ENCODE measurements around the gene PTRHD1. TPM values are rescaled to one million over a fixed set of nuclear protein-coding genes. Genes with fewer than 3 reads are reported as not detected.

The PTRHD1 gene
- total and polyA plus RNA-seq, 2 of the 8 experiments (the other 6 are each of a cell fraction or from before 2014, with no cell fraction given), result 46.2 to 91.9 TPM

DNA sequence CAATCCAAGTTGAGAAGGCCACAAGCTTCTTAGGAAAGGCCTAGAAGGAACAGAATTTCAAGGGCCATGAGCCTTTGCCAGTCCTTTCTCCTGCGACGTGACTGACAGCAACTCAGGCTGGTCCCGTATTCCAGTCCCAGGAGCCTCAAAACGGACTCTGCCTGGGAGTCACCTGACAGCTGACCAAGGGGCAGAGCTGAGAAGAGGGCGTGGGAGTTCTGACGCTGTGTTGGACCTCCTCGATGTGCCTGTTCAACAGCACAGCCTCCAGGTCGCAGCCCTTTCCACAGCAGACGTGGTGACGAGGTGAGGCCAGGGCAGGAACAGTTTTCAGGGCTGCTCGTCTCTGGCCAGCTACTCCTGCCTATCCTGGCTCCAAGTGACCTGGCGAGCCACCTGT lies 37.6 kb upstream of the PTRHD1 start:
- Histone ChIP-seq H4K91ac (replicated peaks; ENCODE audit: insufficient read length, low read length) (no peak overlapping the region), H3K4me2 (ENCODE audit: insufficient read depth in 1 of 2, low read depth in 2 of 2, low read length in 2 of 2) (no peak overlapping the region), H3K79me2 (ENCODE audit: control insufficient read depth in 1 of 2, insufficient read depth in 2 of 2, low read length in 2 of 2) (no peaks in the 10 kb centered on the region), H3K4me1 (replicated peaks in 1 of 4; ENCODE audit: control insufficient read depth in 3 of 4, insufficient read depth in 4 of 4, low read length in 3 of 4) (peaks cover 2 to 21% (median 11%) of the 10 kb centered on the region in 4 experiments; a peak in 6 of 7 replicates), H4K20me1 (replicated peaks in 1 of 2; ENCODE audit: control insufficient read depth in 1 of 2, insufficient read depth in 2 of 2, low read length in 2 of 2) (peaks cover 0 to 3% of the 10 kb centered on the region in 2 experiments), H3K4ac (replicated peaks; ENCODE audit: insufficient read length, low read depth, low read length) (no peak overlapping the region), H3K36me3 (ENCODE audit: control insufficient read depth in 2 of 4, insufficient read depth in 4 of 4, low read length in 3 of 4) (peaks cover 0 to 13% (median under 1%) of the 10 kb centered on the region in 4 experiments; a peak in 3 of 8 replicates), H3K18ac (ENCODE audit: extremely low read depth, low read length) (no peak overlapping the region), H2BK5ac (ENCODE audit: low read depth, low read length) (no peak overlapping the region), H3K23ac (ENCODE audit: insufficient read length) (no peak overlapping the region), H2AFZ (ENCODE audit: low read length) (no peak overlapping the region), H3K27me3 (replicated peaks in 1 of 4; ENCODE audit: control insufficient read depth in 3 of 4, extremely low read depth in 1 of 4, insufficient read depth in 3 of 4, low read length in 3 of 4) (no peaks in the 10 kb centered on the region), H3K27ac (ENCODE audit: low read depth, low read length) (no peak overlapping the region), H2BK120ac (replicated peaks; ENCODE audit: low read depth, low read length) (no peak overlapping the region), H3K4me3 (ENCODE audit: extremely low read depth in 1 of 4, insufficient read depth in 2 of 4, low read depth in 3 of 4, low read length in 4 of 4) (no peak overlapping the region), H3K9me3 (ENCODE audit: insufficient read depth in 2 of 2, low read depth in 1 of 2, low read length in 1 of 2) (peaks cover 2 to 13% of the 10 kb centered on the region in 2 experiments; a peak in 1 of 4 replicates), H3K23me2 (ENCODE audit: low read depth, low read length) (0 out of 2 replicates have a peak, but pooled peaks cover 2% of the 10 kb centered on the region), H3K79me1 (ENCODE audit: low read depth, low read length) (no peaks in the 10 kb centered on the region), H4K5ac (ENCODE audit: insufficient read length, low read depth, low read length) (no peak overlapping the region), H4K8ac (ENCODE audit: extremely low read depth, insufficient read depth, low read length) (no peak overlapping the region), H3K9ac (replicated peaks in 1 of 4; ENCODE audit: extremely low read depth in 1 of 4, low read depth in 3 of 4, low read length in 3 of 4) (no peak overlapping the region), H2AK5ac (ENCODE audit: low read depth, low read length) (no peak overlapping the region), H2BK15ac (ENCODE audit: low read length) (no peak overlapping the region), H2BK12ac (ENCODE audit: low read depth, low read length) (no peak overlapping the region), H2BK20ac (ENCODE audit: low read length) (no peak overlapping the region), H3K56ac (replicated peaks; ENCODE audit: insufficient read length, low read depth, low read length) (no peak overlapping the region), H3K14ac (ENCODE audit: insufficient read length) (no peak overlapping the region)
- 95% methylated on average over 12 of the region's 12 CpGs; no CpG with 5 or more reads in 1 of the 2 experiments for WGBS, 2 experiments (ENCODE audit: extremely low coverage in 1 of 2, insufficient coverage in 1 of 2, insufficient read length in 1 of 2, insufficient replicate concordance in 2 of 2, low coverage in 1 of 2, low lambda C conversion rate in 2 of 2, missing lambda C conversion rate in 1 of 2)
- CTCF ChIA-PET (ENCODE audit: partially characterized antibody), result interaction anchor here (0.7 to 4.6 kb wide), 16 partner anchors 11 to 421 kb away, joined by 3 to 30 read pairs (median 4); no protein-coding TSS in a partner anchor
- POLR2A ChIA-PET (ENCODE audit: partially characterized antibody), result no interaction called here
- FAIRE-seq, result no peak
- DNase-seq (ENCODE audit: low read depth in 1 of 2, low spot score in 2 of 2), result no peak
- TF ChIP-seq EGR1 (IDR thresholded peaks at IDR 0.05; ENCODE audit: borderline replicate concordance, low read depth, low read length), result no peak
- TF ChIP-seq GABPA (IDR thresholded peaks at IDR 0.05; ENCODE audit: borderline replicate concordance, insufficient read depth, low read length), result no peak
- TF ChIP-seq KDM1A (IDR thresholded peaks at IDR 0.05; ENCODE audit: borderline replicate concordance, low read length), result no peak
- no peak for TF ChIP-seq JUN (IDR thresholded peaks at IDR 0.05; ENCODE audit: low read depth, low read length)
- TF ChIP-seq, protein P1, sequence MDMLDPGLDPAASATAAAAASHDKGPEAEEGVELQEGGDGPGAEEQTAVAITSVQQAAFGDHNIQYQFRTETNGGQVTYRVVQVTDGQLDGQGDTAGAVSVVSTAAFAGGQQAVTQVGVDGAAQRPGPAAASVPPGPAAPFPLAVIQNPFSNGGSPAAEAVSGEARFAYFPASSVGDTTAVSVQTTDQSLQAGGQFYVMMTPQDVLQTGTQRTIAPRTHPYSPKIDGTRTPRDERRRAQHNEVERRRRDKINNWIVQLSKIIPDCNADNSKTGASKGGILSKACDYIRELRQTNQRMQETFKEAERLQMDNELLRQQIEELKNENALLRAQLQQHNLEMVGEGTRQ (IDR thresholded peaks at IDR 0.05; ENCODE audit: low read length), result no peak
- TF ChIP-seq SUZ12 (IDR thresholded peaks at IDR 0.05; ENCODE audit: low read length), result no peak
- TF ChIP-seq RXRA (IDR thresholded peaks at IDR 0.05; ENCODE audit: insufficient read depth, low read depth, low read length), result no peak
- TF ChIP-seq KDM4A (IDR thresholded peaks at IDR 0.05; ENCODE audit: low read depth, low read length, severe bottlenecking), result no peak
- TF ChIP-seq NANOG (IDR thresholded peaks at IDR 0.05; ENCODE audit: insufficient read depth, low read depth, low read length, poor library complexity, severe bottlenecking), result no peak
- TF ChIP-seq CTBP2 (IDR thresholded peaks at IDR 0.05; ENCODE audit: borderline replicate concordance, insufficient read depth, insufficient read length, low read length), result no peak
- no peak for TF ChIP-seq YY1 (IDR thresholded peaks at IDR 0.05; ENCODE audit: low read depth, low read length)
